GM19099 (cell line): ENCODE measurements around the gene BLM.

Experiments used
- POLR2A ChIP-seq: IDR thresholded peaks from 3 replicates; pipeline ENCODE4 v1.6.1; 2011; ENCODE audit warnings: low read depth; ENCODE audit not compliant: insufficient read length; ENCODE audit errors: extremely low read depth

BLM gene

DNA sequence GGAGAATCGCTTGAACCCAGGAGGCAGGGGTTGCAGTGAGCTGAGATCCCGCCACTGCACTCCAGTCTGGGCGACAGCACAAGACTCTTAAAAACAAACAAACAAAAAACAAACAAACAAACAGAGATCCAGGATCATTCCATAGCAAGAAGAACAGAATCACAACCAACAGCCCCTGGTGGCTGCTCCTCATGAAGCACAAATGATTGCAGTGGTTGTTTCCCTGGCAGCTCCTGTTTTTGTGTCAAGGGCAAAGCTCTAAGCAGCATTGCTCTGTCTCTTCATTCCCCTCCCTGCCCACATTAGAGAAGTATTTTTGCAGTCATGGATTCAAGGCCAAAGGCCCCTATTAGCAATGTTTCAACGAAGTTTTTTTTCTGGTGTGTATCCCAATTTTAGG is 25.8 kb upstream of the BLM start:
- TF ChIP-seq POLR2A: no peak

DNA sequence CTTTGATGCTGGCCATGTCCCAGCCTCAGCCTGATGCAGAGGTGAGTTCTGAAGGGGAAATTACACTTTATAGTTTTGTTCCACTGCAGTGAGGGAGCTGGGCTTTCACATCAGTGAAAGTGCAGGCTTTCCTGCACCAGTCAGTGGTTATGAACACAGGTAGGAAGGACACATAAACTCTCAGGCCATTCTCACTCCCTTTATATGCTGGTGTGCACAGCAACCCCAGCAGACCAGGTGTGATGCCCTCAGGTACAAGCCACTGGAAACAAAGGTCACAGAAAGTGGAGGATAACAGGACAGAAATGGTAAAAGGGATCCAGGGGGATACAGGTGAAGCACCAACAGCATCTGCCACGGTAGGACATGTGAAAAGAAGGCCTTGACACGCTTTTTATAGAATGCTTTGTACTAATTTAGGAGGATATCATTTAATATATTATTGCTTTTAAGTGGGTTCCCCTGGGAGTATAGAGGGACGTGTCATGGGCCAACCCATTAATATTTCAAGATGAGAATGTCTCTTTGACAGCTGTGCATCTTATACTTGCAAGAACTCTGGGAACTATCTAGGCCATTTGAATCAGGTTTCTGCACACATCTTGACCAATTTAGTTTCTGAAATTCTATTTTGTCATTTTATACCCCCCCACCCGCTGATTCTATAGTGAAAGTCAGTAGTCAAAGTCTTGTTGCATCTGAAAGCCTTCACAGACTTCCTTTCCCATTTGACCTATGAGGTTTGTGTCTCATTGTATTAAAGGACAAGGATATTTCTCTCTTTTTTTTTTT is 25.0 kb upstream of the BLM start:
- TF ChIP-seq POLR2A: no peak

DNA sequence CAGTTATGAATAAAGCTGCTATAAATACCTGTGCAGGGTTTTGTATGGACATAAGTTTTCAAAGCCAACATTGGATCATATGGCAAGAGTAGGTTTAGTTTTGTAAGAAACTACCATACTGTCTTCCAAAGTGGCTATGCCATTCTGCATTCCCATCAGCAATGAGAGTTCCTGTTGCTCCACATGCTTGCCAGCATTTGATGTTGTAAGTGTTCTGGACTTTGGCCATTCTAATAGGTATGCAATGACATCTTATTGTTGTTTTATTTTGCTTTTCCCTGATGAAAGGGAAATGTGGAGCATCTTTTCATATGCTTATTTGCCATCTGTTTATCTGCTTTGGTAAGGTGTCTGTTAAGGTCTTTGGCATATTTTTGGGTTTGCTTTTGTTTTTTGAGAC is 22.2 kb upstream of the BLM start:
- no peak for TF ChIP-seq POLR2A

DNA sequence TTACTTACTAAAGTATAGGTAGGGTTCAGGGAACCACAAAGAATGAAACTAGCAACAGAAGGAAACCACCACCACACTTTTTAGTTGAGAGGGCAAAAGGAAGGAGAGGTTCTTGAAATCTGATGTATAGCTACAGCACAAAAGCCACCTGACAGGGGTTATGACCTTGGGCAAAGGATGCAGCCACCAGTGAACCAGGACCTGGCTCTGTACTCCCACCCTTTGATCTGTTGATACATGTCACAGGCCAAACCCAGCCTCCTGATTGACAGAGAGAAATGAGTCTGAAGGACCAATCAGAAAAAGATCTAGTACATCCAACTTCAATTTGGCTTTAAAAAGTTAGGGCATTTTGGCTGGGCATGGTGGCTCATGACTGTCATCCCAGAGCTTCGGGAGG is 20.0 kb upstream of the BLM start:
- TF ChIP-seq POLR2A: no peak

DNA sequence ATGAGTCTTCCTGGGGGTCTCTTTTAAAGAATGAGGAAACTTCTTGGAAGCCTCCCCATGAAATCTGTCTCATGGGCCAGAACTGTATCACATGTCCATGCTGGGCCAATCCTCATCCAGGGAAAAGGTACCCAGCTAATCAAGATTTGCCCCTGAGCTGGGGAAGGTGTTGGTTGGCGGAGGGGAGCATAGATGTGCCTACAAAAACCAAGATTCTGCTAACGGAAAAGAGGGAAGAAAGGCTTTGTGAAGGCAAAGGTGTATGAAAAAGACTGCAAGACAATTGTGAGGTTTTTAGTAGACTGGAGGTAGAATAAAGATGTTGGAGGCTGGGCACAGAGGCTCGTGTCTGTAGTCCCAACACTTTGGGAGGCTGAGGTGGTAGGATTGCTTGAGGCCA is 18.5 kb upstream of the BLM start:
- TF ChIP-seq POLR2A: no peak

DNA sequence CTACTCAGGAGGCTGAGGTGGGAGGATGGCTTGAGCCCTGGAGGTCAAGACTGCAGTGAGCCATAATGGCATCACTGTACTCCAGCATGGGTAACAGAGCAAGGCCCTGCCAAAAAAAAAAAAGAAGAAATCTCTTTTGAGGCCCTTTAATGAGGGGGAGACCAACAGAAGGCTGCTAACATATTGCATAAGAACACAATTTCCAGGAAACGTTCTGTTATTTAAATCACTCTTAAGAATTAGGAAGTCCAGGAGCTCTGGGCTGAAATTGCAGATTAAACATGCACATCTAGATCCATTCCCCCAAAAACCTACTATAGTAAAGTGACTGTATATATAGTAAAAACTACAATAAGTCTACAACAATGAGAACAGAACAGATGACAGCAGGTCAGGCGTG is 16.1 kb upstream of the BLM start:
- no peak for TF ChIP-seq POLR2A

DNA sequence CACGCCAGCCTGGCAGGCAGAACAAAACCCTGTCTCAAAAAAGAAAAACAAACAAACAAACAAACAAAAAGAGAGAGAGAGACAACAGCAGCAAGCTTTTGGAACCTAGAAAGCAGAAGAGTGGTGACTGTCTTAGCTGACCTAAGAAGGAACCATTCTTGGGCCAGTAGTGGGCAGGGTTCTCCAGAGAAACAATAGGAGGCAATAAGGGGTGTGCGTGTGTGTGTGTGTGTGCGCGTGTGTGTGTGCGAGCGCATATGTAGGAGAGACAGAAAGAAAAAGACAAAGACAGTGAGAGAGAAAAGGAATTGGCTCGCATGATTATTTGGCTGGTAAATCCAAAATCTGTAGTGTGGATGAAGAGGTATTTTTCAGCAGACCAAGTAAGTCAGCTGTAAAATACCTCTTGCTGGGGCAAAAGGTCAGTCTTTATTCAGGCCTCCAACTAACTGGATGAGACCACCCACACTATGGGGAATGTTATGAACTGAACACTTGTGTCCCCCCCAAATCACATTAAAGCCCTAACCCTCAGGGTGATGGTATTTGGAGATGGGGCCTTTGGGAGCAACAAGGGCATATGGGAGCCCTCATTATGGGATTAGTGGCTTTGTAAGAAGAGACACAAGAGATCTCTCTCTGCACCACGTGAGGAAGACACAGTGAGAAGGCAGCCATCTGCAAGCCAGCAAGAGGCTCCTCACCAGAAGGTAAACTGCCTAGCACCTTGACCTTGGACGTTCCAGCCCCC is 15.1 kb upstream of the BLM start:
- TF ChIP-seq POLR2A: no peak

DNA sequence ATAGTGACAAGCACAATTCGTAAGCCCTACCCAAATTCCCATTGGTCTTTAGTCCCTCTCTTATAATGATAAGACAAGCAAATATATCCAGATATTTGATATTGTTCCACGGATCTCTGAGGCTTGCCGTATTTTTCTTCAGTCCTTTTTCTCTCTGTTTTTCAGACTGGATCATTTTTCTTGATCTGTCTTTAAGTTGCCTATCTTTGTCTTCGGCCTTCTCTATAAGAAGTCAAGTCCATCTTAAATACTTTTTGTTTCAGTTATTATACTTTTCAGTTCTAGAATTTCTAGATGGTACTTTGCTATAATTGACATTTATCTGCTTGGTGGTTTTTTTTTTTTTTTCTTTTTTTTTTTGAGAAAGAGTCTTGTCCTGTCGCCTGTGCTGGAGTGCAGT is 13.7 kb upstream of the BLM start:
- TF ChIP-seq POLR2A: no peak

DNA sequence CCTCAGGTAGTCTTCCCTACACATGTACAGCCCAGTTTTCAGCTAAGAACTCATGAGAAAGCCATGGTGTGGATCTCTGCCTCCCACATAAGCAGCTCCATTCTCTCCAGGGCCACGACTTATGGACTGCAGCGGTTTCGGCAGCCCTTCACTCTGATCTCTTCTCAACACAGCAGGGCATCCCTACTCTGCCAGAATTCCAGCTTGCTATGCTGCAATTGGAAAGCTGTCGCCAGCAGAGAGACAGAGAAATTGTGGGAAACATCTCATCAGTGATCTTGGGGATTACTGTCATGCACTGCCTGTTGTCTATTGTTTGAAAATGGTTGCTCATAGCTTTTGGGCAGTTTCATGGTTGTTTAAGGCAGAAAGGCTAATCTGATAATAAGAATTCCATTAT is 11.9 kb upstream of the BLM start:
- no peak for TF ChIP-seq POLR2A

DNA sequence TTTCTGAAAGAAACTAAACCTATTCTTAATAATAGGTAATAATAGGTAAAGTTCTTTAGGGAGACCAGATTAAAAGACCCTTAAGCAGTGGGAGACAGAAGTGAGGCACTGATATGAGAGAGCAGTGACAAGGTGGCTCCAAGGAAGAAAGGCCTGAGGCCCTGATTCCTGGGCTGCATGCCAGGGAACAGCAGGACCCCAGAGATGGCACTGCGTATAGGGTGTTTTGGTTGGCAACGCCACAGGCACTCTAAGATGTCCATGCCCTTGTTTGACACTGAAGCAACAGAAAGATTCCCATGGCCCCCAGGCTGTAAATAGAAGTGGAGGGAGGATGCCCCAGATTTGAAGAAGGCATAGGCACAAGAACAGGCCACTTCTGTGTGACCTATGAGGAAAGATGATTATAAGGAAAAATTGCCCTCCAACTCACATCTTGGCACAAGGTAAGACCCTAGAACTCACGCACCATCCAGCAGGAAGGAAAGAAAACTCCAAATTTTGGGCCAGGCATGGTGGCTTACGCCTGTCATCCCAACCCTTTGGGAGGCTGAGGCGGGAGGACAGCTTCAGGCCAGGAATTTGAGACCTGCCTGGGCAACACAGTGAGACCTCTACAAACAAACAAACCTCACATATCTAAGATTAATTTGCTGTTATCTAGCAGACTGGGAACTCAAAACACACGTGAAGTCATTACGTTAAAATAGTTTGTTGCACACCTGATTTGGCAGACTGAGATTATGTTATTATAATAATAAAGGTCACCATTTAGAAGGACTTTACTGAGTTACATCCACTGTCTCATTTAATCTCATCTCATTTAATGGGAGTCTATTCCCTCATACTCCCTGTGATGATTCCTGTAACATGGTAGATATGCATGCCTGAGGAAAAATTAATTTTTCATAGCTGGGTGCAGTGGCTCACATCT is 10.5 kb upstream of the BLM start:
- no peak for TF ChIP-seq POLR2A

DNA sequence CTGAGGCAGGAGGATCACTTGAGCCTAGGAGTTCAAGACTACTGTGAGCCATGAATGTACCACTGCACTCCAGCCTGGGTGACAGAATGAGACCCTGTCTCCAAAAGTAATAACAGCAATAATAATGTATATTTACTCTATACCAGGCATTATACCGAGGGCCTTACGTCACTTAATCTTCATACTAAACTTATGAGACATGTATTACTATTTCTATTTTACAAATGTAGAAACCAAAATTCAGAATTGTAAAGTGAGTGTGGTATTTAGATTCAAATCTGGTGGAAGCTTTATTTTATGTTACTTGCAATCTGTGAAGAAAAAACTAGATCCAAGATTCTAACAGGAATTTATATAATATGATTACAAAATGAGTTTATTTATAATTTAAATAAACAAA is 9.7 kb upstream of the BLM start:
- TF ChIP-seq POLR2A: no peak

DNA sequence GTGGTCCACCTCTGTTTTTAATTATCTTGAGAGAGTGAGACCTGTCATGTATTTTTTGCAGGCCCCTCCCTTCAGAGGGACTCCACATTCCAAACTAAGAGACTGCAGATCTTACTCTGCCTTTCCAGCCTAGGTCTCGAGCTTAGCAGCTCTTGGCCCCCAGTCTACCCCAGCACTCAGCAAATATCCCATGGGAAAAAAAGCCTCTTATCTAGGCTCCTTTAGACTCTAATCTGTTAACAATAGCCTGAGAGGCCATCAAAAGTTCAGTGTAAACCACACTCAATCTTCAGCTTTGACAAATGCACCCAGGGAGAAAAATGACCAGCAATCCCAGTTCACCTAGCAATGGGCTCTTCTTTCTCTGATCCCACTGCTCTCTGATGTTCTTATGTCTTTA is 8.6 kb upstream of the BLM start:
- TF ChIP-seq POLR2A: no peak

DNA sequence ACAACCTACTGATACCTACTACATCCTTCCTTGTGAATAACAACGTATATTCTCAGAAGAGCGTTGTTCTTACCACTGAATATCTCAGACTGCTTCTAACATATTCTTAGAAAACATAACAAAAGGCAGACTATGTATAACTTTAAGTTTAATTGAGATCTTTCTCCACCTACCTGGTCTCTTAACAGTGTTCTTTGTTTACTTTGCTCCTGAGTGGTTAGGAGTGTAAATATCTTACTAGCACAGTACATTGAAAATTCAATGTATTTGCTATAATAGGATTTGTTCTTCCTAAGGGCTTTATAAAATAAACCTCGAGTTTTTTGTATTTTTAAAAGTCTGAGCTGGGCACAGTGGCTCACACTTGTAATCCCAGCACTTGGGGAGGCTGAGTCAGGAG is 7.9 kb upstream of the BLM start:
- TF ChIP-seq POLR2A: no peak

DNA sequence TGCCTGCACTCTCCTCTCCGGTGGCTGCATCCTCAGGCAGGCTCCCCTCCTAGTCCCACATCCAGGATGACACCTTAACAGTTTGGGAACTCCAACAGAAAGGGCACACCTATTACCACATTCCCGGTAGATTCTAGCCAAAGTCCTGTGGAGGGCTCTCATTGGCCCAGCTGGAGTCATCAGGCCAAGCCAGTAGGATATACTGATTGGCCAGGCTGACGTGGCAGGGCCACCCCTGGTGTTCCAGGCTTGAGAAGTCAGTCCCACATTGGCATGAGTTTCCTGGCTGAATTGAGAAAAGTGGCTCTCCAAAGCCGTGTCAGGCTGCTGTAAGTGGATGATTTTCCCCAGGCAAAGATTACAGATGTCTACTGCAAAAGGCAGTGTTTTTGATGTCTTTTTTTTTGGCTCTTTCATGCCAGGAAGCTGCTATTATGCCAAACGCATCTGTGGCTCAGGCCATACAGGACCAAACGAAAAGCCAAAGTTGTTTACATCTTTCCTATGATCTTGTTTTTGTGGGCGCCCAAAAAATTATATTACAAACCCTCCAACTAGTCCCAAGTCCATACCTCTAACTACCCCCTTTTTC is 6.6 kb upstream of the BLM start:
- no peak for TF ChIP-seq POLR2A

DNA sequence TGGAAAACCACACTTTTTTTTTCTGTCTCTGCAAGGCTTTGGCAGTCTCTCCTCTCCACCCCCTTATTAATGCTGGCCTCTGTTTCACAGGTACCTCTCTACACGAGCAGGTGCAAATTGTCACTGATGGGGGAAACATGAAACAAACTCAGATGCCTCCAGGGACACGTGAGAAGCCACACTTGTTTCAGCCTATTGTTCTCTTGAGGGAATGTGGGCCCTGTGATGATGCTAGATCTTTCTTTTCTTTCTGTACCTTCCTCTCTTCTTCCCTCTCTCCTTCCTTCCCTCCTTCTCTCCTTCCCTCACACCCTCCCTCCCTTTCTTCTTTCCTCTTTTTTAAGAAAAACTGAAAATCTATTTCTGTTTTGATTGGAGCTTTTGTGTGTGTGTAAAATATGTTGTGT is 5.7 kb upstream of the BLM start:
- TF ChIP-seq POLR2A: no peak
